Ammon's horn (tissue), 1 donor: ENCODE measurements around the gene HEATR1.
"Not testable (repeated sequence)": the region's sequence is repeated elsewhere in the genome, so short reads cannot be mapped to it uniquely, and the experiment has no call there.

Experiments
- DNase-seq: peaks from one replicate; pipeline ENCODE4 v3.0.0-alpha.2; 2016; ENCODE audit warnings: low spot score

The HEATR1 gene

GRCh38 chr1:236581528-236581927 lies 22.8 kb downstream of the HEATR1 start:
- no peak for DNase-seq

- not testable (repeated sequence) for DNase-seq
Measured at GRCh38 chr1:236580404-236580803, 23.9 kb downstream of the HEATR1 start.

GRCh38 chr1:236578661-236579060 lies 25.7 kb downstream of the HEATR1 start:
- no peak for DNase-seq

GRCh38 chr1:236577041-236577440 lies 27.3 kb downstream of the HEATR1 start:
- DNase-seq = not testable (repeated sequence)

GRCh38 chr1:236576004-236576403 lies 28.3 kb downstream of the HEATR1 start:
- DNase-seq = no peak

- DNase-seq = peak; percentile 28
Measured at GRCh38 chr1:236575523-236575922, 28.8 kb downstream of the HEATR1 start.

- no peak for DNase-seq
Measured at GRCh38 chr1:236568285-236568894, 35.9 kb downstream of the HEATR1 start.

GRCh38 chr1:236565530-236565929 lies 38.8 kb downstream of the HEATR1 start:
- no peak for DNase-seq

- DNase-seq = no peak
Measured at GRCh38 chr1:236561976-236562375, 42.3 kb downstream of the HEATR1 start.

GRCh38 chr1:236560213-236560771 lies 44.0 kb downstream of the HEATR1 start:
- no peak for DNase-seq

GRCh38 chr1:236558846-236559245 lies 45.5 kb downstream of the HEATR1 start:
- DNase-seq = no peak

- DNase-seq = no peak
Measured at GRCh38 chr1:236558081-236558480, 46.2 kb downstream of the HEATR1 start.

GRCh38 chr1:236556606-236557005 lies 47.7 kb downstream of the HEATR1 start:
- no peak for DNase-seq

GRCh38 chr1:236553370-236553769 lies 50.9 kb downstream of the HEATR1 start:
- DNase-seq = no peak

- no peak for DNase-seq
Measured at GRCh38 chr1:236552901-236553300, 51.4 kb downstream of the HEATR1 start.

GRCh38 chr1:236552096-236552495 lies 52.2 kb downstream of the HEATR1 start:
- DNase-seq = no peak

- no peak for DNase-seq
Measured at GRCh38 chr1:236550961-236551851, 53.1 kb downstream of the HEATR1 start.

GRCh38 chr1:236548452-236548851 lies 55.9 kb downstream of the HEATR1 start:
- DNase-seq = no peak

- no peak for DNase-seq
Measured at GRCh38 chr1:236545621-236546169, 58.6 kb downstream of the HEATR1 start.

GRCh38 chr1:236543065-236543669 lies 61.1 kb downstream of the HEATR1 start:
- no peak for DNase-seq

GRCh38 chr1:236541710-236542109 lies 62.6 kb downstream of the HEATR1 start:
- no peak for DNase-seq

- no peak for DNase-seq
Measured at GRCh38 chr1:236540813-236541465, 63.4 kb downstream of the HEATR1 start.
